NB4 (cell line): Measurements from ENCODE around the gene FGF19.

Experiments
- CTCF ChIP-seq: IDR thresholded peaks from one replicate; pipeline ENCODE4 v1.5.1; 2012; ENCODE audit warnings: low read depth, low read length
- MAX ChIP-seq: IDR thresholded peaks from 2 replicates; pipeline ENCODE4 v1.6.1; 2011; ENCODE audit warnings: low read depth, low read length
- MYC ChIP-seq: IDR thresholded peaks from 2 replicates; pipeline ENCODE4 v1.6.1; 2011; ENCODE audit warnings: low read depth, low read length
- POLR2A ChIP-seq: IDR thresholded peaks from 2 replicates; pipeline ENCODE4 v1.6.1; 2011; ENCODE audit warnings: mild to moderate bottlenecking; ENCODE audit not compliant: insufficient read length; ENCODE audit errors: extremely low read depth

- TF ChIP-seq CTCF (no peak), POLR2A (no peak), MAX (no peak), MYC (no peak)
Observed at GRCh38 chr11:69656536-69657455, 47.0 kb downstream of the FGF19 start.
